Calu3 (cell line): ENCODE results near the gene TLCD3A. TPM values are rescaled to one million over a fixed set of nuclear protein-coding genes. Genes with fewer than 3 reads are reported as not detected.
A peak's percentile ranks its signal among the peaks of the same experiment; 100 is the strongest.

Experiments used
- Bru-seq: library from RNA; stranded (reverse); fragments of 400-500 nt; gene quantifications from one replicate; lab custom pipeline; 2021; lab: Mats Ljungman, UMichigan
- BruChase-seq, 2 experiments: library from RNA; stranded (reverse); fragments of 400-500 nt; gene quantifications; one replicate each; lab custom pipeline; 2021; lab: Mats Ljungman, UMichigan
- BruUV-seq: library from RNA; stranded (reverse); fragments of 400-500 nt; replicated peaks from 2 replicates; lab custom pipeline; 2021; lab: Mats Ljungman, UMichigan
- CTCF ChIA-PET: fragments of 300-600 bp; sonication (Branson Sonifier 250); formaldehyde crosslinking; loops from one replicate; lab custom pipeline; 2022; ENCODE audit warnings: antibody characterized with exemption; lab: Charles Lee
- DNase-seq: peaks from one replicate; pipeline ENCODE4 v3.0.0; 2022
- H3K27ac Mint-ChIP-seq: one replicate; pipeline ENCODE4 v1.8.0; 2022; ENCODE audit warnings: mixed read lengths; ENCODE audit not compliant: unreplicated experiment
- H3K27me3 Mint-ChIP-seq: one replicate; pipeline ENCODE4 v1.8.0; 2022; ENCODE audit warnings: mixed read lengths; ENCODE audit not compliant: unreplicated experiment
- H3K36me3 Mint-ChIP-seq: one replicate; pipeline ENCODE4 v1.8.0; 2022; ENCODE audit warnings: mild to moderate bottlenecking, moderate library complexity, mixed read lengths; ENCODE audit not compliant: insufficient read depth, unreplicated experiment
- H3K4me1 Mint-ChIP-seq: one replicate; pipeline ENCODE4 v1.8.0; 2022; ENCODE audit warnings: mild to moderate bottlenecking, low read depth, mixed read lengths; ENCODE audit not compliant: unreplicated experiment
- H3K4me3 Mint-ChIP-seq: one replicate; pipeline ENCODE4 v1.8.0; 2022; ENCODE audit warnings: mild to moderate bottlenecking, low read depth, moderate library complexity, mixed read lengths; ENCODE audit not compliant: unreplicated experiment
- H3K9me3 Mint-ChIP-seq: one replicate; pipeline ENCODE4 v1.8.0; 2022; ENCODE audit warnings: low read depth, mixed read lengths; ENCODE audit not compliant: unreplicated experiment
- CTCF ChIP-seq: fragments of 200-600 bp; IDR thresholded peaks from one replicate; pipeline ENCODE4 v1.8.0; 2022; ENCODE audit warnings: antibody characterized with exemption; ENCODE audit not compliant: unreplicated experiment
- intact Hi-C: fragments of 100-400 bp; cut with micrococcal nuclease; formaldehyde crosslinking; loops from one replicate; pipeline ENCODE4 v1.10.0; 2022; ENCODE audit not compliant: unreplicated experiment
- long read RNA-seq: library from polyadenylated mRNA; stranded (forward); transcript quantifications from one replicate; pipeline ENCODE4 v2.0.0, GENCODE V29; 2022
- total RNA-seq: library from RNA; stranded (reverse); gene quantifications from 2 replicates; pipeline ENCODE4 v1.2.3, GENCODE V29; 2022

Gene TLCD3A
- 18.4 and 20.3 TPM in 2 replicates for total RNA-seq
- percentile 71 among the genes with signal in this experiment for Bru-seq, nascent RNA
- BruChase-seq, experiment 1, labeled RNA remaining after a 6-hour chase, result percentile 63 among the genes with signal in this experiment
- percentile 63 among the genes with signal in this experiment for BruChase-seq, experiment 2, labeled RNA remaining after a 2-hour chase
- long read RNA-seq, transcript FAM57A-202 (5 exons, 2,412 nt), result major isoform, 17 of 36 reads
- long read RNA-seq, partial matches to known transcripts, result 0 of 36 reads
- long read RNA-seq, other reads (novel, unspliced or antisense), result 18 of 36 reads

DNA sequence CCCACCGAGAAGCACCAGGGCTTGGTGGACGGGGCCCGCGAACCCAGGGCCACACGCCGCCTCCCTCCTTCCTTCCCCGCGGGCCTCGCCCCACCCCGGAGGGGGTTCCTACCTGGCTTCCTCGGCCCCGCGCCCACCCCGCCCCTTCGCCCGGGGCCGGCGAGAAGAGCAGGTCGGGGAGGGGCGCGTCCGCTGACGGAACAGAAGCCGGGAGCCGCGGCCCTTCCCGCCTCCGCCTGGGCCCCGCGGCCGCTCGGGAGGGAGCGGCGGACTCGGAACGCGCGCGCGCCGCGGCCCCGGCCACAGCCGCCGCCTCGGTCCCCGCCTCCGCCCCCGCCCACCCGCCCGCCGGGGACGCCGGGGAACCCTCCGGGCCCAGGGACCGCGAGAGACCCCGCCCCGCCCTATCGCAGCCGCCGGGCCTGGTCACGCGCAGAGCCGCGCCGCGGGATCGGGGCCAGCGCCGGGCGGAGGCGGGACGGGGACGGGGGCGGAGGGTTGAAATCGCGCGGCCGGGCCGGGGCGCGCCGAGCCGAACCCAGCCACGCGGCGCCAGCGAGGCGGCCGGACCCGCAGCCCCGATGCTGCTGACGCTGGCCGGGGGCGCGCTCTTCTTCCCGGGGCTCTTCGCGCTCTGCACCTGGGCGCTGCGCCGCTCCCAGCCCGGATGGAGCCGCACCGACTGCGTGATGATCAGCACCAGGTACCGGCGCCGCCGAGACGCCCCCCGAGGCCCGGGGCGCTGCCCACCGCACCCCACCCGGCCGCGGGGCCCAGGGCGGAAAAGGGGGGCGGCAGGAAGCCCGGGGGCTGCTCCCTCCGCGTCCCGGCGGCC lies at the start of gene TLCD3A:
TLCD3A (plus strand) TSS at position 530 of the 835 bp plus-strand sequence; CDS start at position 582, 52 bp downstream.
- CTCF ChIA-PET, result no interaction called here
- Mint-ChIP-seq H3K4me3 (peak within 1 kb of the TSS; percentile 83), H3K27ac (peak within 1 kb of the TSS; percentile 79), H3K36me3 (peaks cover 31% of the 10 kb centered on the region), H3K9me3 (no peaks in the 10 kb centered on the region), H3K27me3 (no peaks in the 10 kb centered on the region), H3K4me1 (peaks cover 5% of the 10 kb centered on the region)
- intact Hi-C loops, result no loop called here
- DNase-seq, result peak; percentile 79
- BruUV-seq, result no TSS peak
- no peak for TF ChIP-seq CTCF

DNA sequence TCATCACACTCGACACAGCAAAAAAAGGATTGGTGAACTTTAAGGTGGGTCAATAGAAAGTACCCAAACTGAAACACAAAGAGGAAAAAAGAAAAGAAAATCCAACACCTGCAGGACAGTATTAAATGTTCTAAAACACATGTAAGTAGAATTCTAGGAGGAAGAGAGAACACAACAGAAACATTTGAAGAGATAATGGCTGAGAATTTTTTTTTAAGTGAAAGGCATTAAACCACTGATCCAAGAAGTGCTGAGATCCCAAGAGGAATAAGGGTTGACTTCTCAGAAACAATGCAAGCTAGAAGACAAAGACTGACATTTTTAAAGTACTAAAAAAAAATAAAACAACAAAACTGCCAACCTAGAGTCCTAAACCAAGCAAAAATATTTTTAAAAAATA lies 49.4 kb upstream of the TLCD3A start:
- CTCF ChIA-PET, result interaction anchor here (0.6 kb wide), 1 partner anchor 15 kb away, joined by 6 read pairs; no protein-coding TSS in a partner anchor
- Mint-ChIP-seq H3K36me3 (peaks cover 11% of the 10 kb centered on the region), H3K27ac (no peak overlapping the region), H3K9me3 (no peaks in the 10 kb centered on the region), H3K27me3 (no peaks in the 10 kb centered on the region), H3K4me1 (peaks cover 11% of the 10 kb centered on the region), H3K4me3 (no peak overlapping the region)
- intact Hi-C loops, result no loop called here
- no TSS peak for BruUV-seq
- no peak for TF ChIP-seq CTCF
- no peak for DNase-seq

DNA sequence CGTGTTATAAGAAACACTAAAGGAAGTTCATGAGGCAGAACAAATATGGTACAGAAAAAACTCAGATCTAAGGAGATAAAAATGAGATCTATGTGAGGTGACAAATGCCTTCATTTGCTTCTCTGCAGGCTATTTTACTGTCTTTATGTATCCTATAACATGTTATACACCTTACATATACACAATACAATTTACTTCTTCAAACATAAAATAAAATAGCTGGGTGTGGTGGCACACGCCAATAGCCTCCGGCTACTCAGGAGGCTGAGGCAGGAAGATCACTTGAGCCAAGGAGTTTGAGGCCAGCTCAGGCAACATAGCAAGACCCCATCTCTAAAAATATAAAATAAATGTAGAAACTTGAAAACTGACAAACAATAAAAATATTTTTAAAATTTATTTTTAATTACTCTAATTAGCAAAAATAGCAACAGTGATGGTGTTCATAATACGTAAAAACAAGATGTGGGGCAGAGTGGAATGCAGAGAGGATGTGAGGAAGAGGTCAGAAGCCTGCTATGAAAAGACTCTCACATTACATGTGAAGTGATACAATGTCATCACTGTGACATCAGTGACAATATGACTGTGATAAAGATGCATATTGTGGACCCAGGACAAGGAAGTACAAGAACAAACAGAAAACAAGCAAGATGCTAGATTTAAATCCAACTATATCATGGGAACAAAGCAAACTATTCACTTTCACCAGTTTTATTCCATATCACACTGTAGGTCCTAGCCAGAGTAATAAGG lies 48.7 kb upstream of the TLCD3A start:
- Mint-ChIP-seq H3K4me1 (peaks cover 11% of the 10 kb centered on the region), H3K27ac (no peak overlapping the region), H3K27me3 (no peaks in the 10 kb centered on the region), H3K36me3 (peaks cover 11% of the 10 kb centered on the region), H3K9me3 (no peaks in the 10 kb centered on the region), H3K4me3 (no peak overlapping the region)
- no peak for TF ChIP-seq CTCF
- CTCF ChIA-PET, result interaction anchor here (0.6 kb wide), 1 partner anchor 15 kb away, joined by 6 read pairs; no protein-coding TSS in a partner anchor
- intact Hi-C loops, result no loop called here
- no peak for DNase-seq
- no TSS peak for BruUV-seq

DNA sequence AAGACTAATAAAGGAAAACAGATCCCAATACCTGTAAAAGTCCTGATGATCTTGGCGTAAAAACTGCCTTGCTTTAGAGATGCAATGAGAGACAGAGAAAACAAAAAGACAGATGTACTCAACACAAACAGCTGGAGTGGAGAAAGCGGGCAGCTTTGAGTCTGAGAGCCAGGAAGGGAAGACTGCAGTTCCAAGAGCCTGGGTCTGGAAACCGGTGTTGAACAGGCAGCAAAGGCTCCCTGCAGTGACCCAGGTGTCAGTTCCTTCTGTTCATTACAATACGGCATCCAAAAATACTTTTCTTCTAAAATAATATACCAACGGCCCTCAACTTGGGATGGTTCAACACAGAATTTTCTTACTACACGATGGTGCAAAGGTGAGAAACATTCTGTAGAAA lies 47.4 kb upstream of the TLCD3A start:
- H3K36me3 Mint-ChIP-seq, result peaks cover 11% of the 10 kb centered on the region
- no peak overlapping the region for H3K4me3 Mint-ChIP-seq

More for the DNA sequence above, 47.4 kb upstream of the TLCD3A start:
- Mint-ChIP-seq H3K27ac (no peak overlapping the region), H3K9me3 (no peaks in the 10 kb centered on the region), H3K27me3 (no peaks in the 10 kb centered on the region), H3K4me1 (peaks cover 11% of the 10 kb centered on the region)
- CTCF ChIA-PET, result no interaction called here
- intact Hi-C loops, result no loop called here
- TF ChIP-seq CTCF, result no peak
- no peak for DNase-seq
- no TSS peak for BruUV-seq
